OCI-LY3 (cell line): ENCODE data around the gene TOM1L2.

ENCODE experiments used
- H2AFZ ChIP-seq: fragments of 200-600, 300-600 bp; shearing (Covaris generic); 2 replicates; pipeline ENCODE4 v1.6.0; 2014; ENCODE audit warnings: antibody characterized with exemption, low read depth, low read length
- H3K27ac ChIP-seq: fragments of 200-600, 300-600 bp; sonication (generic); 2 replicates; pipeline ENCODE4 v1.5.1; 2014; ENCODE audit warnings: mild to moderate bottlenecking, low read length, moderate library complexity, mixed read lengths
- H3K27me3 ChIP-seq: fragments of 200-600, 300-600 bp; sonication (generic); 2 replicates; pipeline ENCODE4 v1.6.1; 2014; ENCODE audit warnings: low read depth, low read length, mixed read lengths
- H3K36me3 ChIP-seq: fragments of 200-600, 300-600 bp; sonication (generic); replicated peaks from 2 replicates; pipeline ENCODE3; 2014; ENCODE audit warnings: low read depth, low read length, mixed read lengths
- H3K4me1 ChIP-seq: fragments of 300-600, 200-600 bp; sonication (generic); 2 replicates; pipeline ENCODE4 v1.6.1; 2014; ENCODE audit warnings: low read length, mixed read lengths
- H3K4me2 ChIP-seq: fragments of 200-600, 300-600 bp; sonication (generic); 2 replicates; pipeline ENCODE4 v1.6.1; 2014; ENCODE audit warnings: low read length, mixed read lengths
- H3K4me3 ChIP-seq: fragments of 300-600, 200-600 bp; sonication (generic); 2 replicates; pipeline ENCODE4 v1.5.1; 2014; ENCODE audit warnings: antibody characterized with exemption, mild to moderate bottlenecking, low read length, moderate library complexity
- H3K79me2 ChIP-seq: fragments of 300-600, 200-600 bp; shearing (Covaris generic); 2 replicates; pipeline ENCODE4 v1.6.1; 2014; ENCODE audit warnings: mild to moderate bottlenecking, low read length, mixed read lengths
- H3K9ac ChIP-seq: fragments of 300-600, 200-600 bp; shearing (Covaris generic); 2 replicates; pipeline ENCODE4 v1.6.0; 2014; ENCODE audit warnings: mild to moderate bottlenecking, low read length, moderate library complexity
- H3K9me3 ChIP-seq: fragments of 200-600, 300-600 bp; shearing (Covaris generic); 2 replicates; pipeline ENCODE4 v1.6.1; 2014; ENCODE audit warnings: low read length, mixed read lengths; ENCODE audit not compliant: insufficient read depth
- H4K20me1 ChIP-seq: fragments of 200-600, 300-600 bp; sonication (generic); 2 replicates; pipeline ENCODE4 v1.6.1; 2016; ENCODE audit warnings: low read length, mixed read lengths; ENCODE audit not compliant: insufficient read depth
- EZH2phosphoT487 ChIP-seq: fragments of 200-600 bp; shearing (Covaris generic); IDR thresholded peaks from 2 replicates; pipeline ENCODE4 v1.6.1; 2018; ENCODE audit warnings: antibody characterized with exemption, mixed run types, low read depth
- TF ChIP-seq, protein P1 (sequence below): fragments of 200-600, 300-600 bp; sonication (generic); IDR thresholded peaks from 2 replicates; pipeline ENCODE4 v1.5.1; 2014; ENCODE audit warnings: antibody characterized with exemption, low read length, low read depth

TOM1L2 gene

DNA sequence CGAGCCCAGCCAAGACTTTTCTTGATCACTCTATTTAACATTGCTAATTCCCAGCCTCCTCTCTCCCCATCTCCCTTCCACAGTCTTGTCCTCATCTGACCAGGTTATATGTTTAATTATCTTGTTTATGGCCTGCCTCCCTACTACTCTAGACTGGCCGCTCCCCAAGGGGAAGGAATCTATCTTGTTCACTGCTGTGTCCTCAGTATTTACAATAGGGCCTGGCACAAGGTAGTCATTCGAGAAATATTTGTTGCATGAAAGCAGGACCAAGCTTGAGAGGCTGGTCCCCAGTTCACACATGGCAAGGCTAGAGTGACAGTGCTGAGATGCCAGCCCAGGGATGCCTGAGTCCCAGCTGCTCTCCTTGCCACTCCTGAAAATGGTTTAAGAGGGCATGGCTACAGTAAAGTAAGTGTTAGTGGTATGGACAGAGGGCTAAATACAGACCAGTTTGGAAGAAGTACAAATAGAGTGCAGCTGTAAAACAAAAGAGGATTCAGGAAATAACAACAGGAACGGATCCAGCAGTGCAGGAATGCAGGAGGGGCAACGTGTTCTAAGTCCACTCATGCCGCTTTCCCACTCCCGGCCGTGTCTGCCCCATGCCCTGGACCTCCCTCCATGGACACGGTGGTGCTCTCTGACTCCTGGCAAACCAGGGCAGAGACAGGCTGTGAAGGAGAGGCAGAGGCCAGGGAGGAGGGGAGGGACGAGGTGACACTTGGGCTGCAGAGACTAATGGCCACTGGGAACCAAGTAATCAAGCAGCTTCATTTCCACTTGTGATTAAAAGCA, 65.6 kb downstream of the TOM1L2 start:
- no peaks in the 10 kb centered on the region for H4K20me1 ChIP-seq

GRCh38 chr17:17905036-17905320, 67.2 kb downstream of the TOM1L2 start:
- Histone ChIP-seq H2AFZ (no peak overlapping the region), H3K79me2 (no peaks in the 10 kb centered on the region), H3K27ac (no peak overlapping the region), H4K20me1 (no peaks in the 10 kb centered on the region), H3K4me1 (no peaks in the 10 kb centered on the region), H3K9me3 (no peaks in the 10 kb centered on the region), H3K36me3 (no peaks in the 10 kb centered on the region), H3K9ac (no peak overlapping the region), H3K27me3 (no peaks in the 10 kb centered on the region), H3K4me2 (no peak overlapping the region), H3K4me3 (no peak overlapping the region)
- no peak for TF ChIP-seq EZH2phosphoT487
- TF ChIP-seq, protein P1, sequence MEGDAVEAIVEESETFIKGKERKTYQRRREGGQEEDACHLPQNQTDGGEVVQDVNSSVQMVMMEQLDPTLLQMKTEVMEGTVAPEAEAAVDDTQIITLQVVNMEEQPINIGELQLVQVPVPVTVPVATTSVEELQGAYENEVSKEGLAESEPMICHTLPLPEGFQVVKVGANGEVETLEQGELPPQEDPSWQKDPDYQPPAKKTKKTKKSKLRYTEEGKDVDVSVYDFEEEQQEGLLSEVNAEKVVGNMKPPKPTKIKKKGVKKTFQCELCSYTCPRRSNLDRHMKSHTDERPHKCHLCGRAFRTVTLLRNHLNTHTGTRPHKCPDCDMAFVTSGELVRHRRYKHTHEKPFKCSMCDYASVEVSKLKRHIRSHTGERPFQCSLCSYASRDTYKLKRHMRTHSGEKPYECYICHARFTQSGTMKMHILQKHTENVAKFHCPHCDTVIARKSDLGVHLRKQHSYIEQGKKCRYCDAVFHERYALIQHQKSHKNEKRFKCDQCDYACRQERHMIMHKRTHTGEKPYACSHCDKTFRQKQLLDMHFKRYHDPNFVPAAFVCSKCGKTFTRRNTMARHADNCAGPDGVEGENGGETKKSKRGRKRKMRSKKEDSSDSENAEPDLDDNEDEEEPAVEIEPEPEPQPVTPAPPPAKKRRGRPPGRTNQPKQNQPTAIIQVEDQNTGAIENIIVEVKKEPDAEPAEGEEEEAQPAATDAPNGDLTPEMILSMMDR = no peak

More for the DNA sequence above, 65.6 kb downstream of the TOM1L2 start:
- TF ChIP-seq EZH2phosphoT487 = no peak
- H3K9ac ChIP-seq = no peak overlapping the region
- no peak overlapping the region for H2AFZ ChIP-seq
- no peak overlapping the region for H3K27ac ChIP-seq
- no peak overlapping the region for H3K4me2 ChIP-seq
- no peaks in the 10 kb centered on the region for H3K79me2 ChIP-seq
- no peaks in the 10 kb centered on the region for H3K9me3 ChIP-seq
- H3K4me1 ChIP-seq = no peaks in the 10 kb centered on the region
- H3K27me3 ChIP-seq = no peaks in the 10 kb centered on the region
- no peaks in the 10 kb centered on the region for H3K36me3 ChIP-seq
- H3K4me3 ChIP-seq = no peak overlapping the region

DNA sequence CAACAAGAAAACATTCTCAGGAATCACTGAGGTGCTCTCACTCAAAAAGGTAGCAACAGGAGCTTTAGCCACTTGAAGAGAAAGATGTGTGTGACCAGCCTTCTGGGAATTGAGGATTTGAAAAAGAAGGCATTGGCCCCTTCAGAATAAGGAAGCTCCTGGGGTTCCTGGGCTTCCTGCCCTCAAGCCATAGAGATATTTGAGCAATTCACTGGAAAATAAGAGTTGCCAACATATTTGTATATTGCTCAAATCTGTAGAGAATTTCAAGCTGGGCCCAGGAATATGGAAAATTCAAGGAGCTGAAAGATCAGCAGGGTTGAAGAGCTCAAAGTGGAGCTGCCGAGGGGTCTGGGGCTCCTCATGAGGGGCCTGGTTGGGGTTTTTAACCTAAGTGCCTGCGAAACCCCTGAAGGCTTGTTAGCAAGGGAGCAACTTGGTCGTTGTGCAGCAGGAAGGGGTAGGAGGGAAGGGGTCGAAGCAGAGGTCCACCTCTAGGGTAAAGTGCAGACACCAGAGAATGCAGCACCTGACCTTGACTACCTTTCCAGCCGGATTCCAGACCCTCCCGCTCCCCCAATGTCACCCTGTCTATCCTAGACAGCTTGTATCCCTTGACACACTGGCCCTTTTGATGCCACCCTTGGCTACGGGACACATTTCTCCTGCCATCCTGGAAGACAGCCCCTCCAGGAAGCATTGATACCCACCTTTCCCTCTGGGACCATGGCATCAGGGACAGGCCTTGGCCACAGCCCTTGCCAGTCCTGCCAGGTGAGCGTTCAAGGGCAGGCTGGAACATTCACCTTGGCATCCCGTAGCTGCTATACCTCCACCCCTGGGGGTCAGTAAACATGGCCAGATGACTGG, 67.8 kb downstream of the TOM1L2 start:
- Histone ChIP-seq H3K9ac (no peak overlapping the region), H3K4me3 (no peak overlapping the region), H3K4me1 (no peaks in the 10 kb centered on the region), H2AFZ (no peak overlapping the region), H3K27ac (no peak overlapping the region), H3K4me2 (no peak overlapping the region), H4K20me1 (no peaks in the 10 kb centered on the region), H3K36me3 (no peaks in the 10 kb centered on the region), H3K79me2 (no peaks in the 10 kb centered on the region), H3K9me3 (no peaks in the 10 kb centered on the region), H3K27me3 (no peaks in the 10 kb centered on the region)
- TF ChIP-seq, protein P1 = no peak
- no peak for TF ChIP-seq EZH2phosphoT487

DNA sequence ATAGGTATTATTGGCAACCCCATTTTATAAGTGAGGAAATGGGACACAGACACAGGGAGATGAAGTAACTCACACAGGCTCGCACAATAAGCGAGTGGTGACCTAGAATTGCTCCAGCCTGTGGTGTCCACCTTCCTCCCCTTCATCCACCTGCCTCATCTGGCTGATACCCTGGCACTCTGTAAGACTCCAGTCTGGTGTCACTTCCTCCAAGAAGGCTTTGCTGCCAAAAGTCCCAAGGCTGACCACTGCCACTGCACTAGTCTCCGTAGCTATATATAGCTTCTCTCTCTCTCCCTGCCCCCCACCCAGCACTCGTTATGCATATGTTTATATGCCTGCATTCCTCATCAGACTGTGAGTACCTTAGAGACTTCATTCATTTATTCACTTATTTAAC, 69.3 kb downstream of the TOM1L2 start:
- Histone ChIP-seq H3K27ac (no peak overlapping the region), H3K4me1 (no peaks in the 10 kb centered on the region), H3K27me3 (no peaks in the 10 kb centered on the region), H3K4me2 (no peak overlapping the region), H2AFZ (no peak overlapping the region), H3K4me3 (no peak overlapping the region), H3K36me3 (no peaks in the 10 kb centered on the region), H3K9ac (no peak overlapping the region), H3K9me3 (no peaks in the 10 kb centered on the region), H4K20me1 (no peaks in the 10 kb centered on the region), H3K79me2 (no peaks in the 10 kb centered on the region)
- TF ChIP-seq, protein P1 = no peak
- TF ChIP-seq EZH2phosphoT487 = no peak
